EL (cell line): ENCODE data around the gene S100A16.
"Not testable (repeated sequence)": the region's sequence is repeated elsewhere in the genome, so short reads cannot be mapped to it uniquely, and the experiment has no call there.

ENCODE experiments used
- DNase-seq: peaks from one replicate; pipeline ENCODE4 v3.0.0-alpha.2; 2016

S100A16 gene

GRCh38 chr1:153583514-153583913 lies 29.4 kb downstream of the S100A16 start:
- DNase-seq, result not testable (repeated sequence)

- DNase-seq, result not testable (repeated sequence)
These were observed 30.1 kb downstream of the S100A16 start for GRCh38 chr1:153582836-153583235.

- DNase-seq, result peak; percentile 53
These were observed 34.0 kb downstream of the S100A16 start for GRCh38 chr1:153578936-153579335.

GRCh38 chr1:153578490-153578889 lies 34.4 kb downstream of the S100A16 start:
- peak; percentile 76 for DNase-seq

GRCh38 chr1:153577624-153578051 lies 35.3 kb downstream of the S100A16 start:
- DNase-seq, result peak; percentile 29

GRCh38 chr1:153577138-153577537 lies 35.8 kb downstream of the S100A16 start:
- DNase-seq, result no peak

- not testable (repeated sequence) for DNase-seq
These were observed 37.4 kb downstream of the S100A16 start for GRCh38 chr1:153575497-153575896.

- not testable (repeated sequence) for DNase-seq
These were observed 37.9 kb downstream of the S100A16 start for GRCh38 chr1:153575081-153575491.

- DNase-seq, result no peak
These were observed 39.6 kb downstream of the S100A16 start for GRCh38 chr1:153573351-153573750.

GRCh38 chr1:153572569-153573015 lies 40.3 kb downstream of the S100A16 start:
- DNase-seq, result peak; percentile 86

GRCh38 chr1:153571706-153572105 lies 41.2 kb downstream of the S100A16 start:
- DNase-seq, result no peak

GRCh38 chr1:153570874-153571273 lies 42.1 kb downstream of the S100A16 start:
- DNase-seq, result no peak

GRCh38 chr1:153569465-153569864 lies 43.5 kb downstream of the S100A16 start:
- no peak for DNase-seq

- peak; percentile 90 for DNase-seq
These were observed 44.4 kb downstream of the S100A16 start for GRCh38 chr1:153568367-153569099.

- no peak for DNase-seq
These were observed 45.1 kb downstream of the S100A16 start for GRCh38 chr1:153567621-153568366.

GRCh38 chr1:153566414-153567371 lies 46.2 kb downstream of the S100A16 start:
- DNase-seq, result peak; percentile 99

GRCh38 chr1:153565529-153566374 lies 47.2 kb downstream of the S100A16 start, which contains the start of gene S100A2:
TSS of gene S100A2 (minus strand) at chr1:153565844. CDS start at chr1:153563877, 1,967 bp downstream.
- DNase-seq, result peak; percentile 94

- no peak for DNase-seq
These were observed 48.9 kb downstream of the S100A16 start for GRCh38 chr1:153563991-153564390.

GRCh38 chr1:153563483-153563901 lies 49.4 kb downstream of the S100A16 start:
- DNase-seq, result no peak

- DNase-seq, result not testable (repeated sequence)
These were observed 50.9 kb downstream of the S100A16 start for GRCh38 chr1:153562021-153562420.

- DNase-seq, result no peak
These were observed 51.4 kb downstream of the S100A16 start for GRCh38 chr1:153561466-153561985.
